GM12878 (cell line): ENCODE measurements around the gene OAF. TPM values are rescaled to one million over a fixed set of nuclear protein-coding genes. Genes with fewer than 3 reads are reported as not detected.

Source experiments
- CHD4 ChIP-seq: fragments of 200-600 bp; sonication (generic); IDR thresholded peaks from 2 replicates; pipeline ENCODE4 v1.6.1; 2016; ENCODE audit warnings: mild to moderate bottlenecking
- CREB1 ChIP-seq: IDR thresholded peaks from 2 replicates; pipeline ENCODE4 v1.6.1; 2012; ENCODE audit warnings: low read depth, mild to moderate bottlenecking, inconsistent platforms
- EP300 ChIP-seq, 2 experiments: fragments of 150-350 bp in 1 of 2; IDR thresholded peaks; 2 replicates each; pipeline ENCODE4 v1.6.1; 2011 to 2012; ENCODE audit warnings: low read depth in 2 of 2, low read length in 2 of 2, borderline replicate concordance in 1 of 2, improper control_type of control experiment in 1 of 2, inconsistent platforms in 1 of 2; ENCODE audit not compliant: control insufficient read depth in 1 of 2
- HDAC6 ChIP-seq: fragments of 200-600 bp; sonication (generic); IDR thresholded peaks from one replicate; pipeline ENCODE4 v1.8.0; 2017; ENCODE audit warnings: antibody characterized with exemption; ENCODE audit not compliant: unreplicated experiment
- MYC ChIP-seq: IDR thresholded peaks from 2 replicates; pipeline ENCODE4 v1.6.1; 2011; ENCODE audit warnings: mild to moderate bottlenecking, low read length, moderate library complexity, inconsistent platforms; ENCODE audit not compliant: insufficient read depth, insufficient replicate concordance, insufficient read length, severe bottlenecking
- NFIC ChIP-seq: IDR thresholded peaks from 2 replicates; pipeline ENCODE4 v1.6.1; 2012; ENCODE audit warnings: low read depth, mild to moderate bottlenecking, inconsistent platforms, low read length, moderate library complexity
- NFYB ChIP-seq: IDR thresholded peaks from 2 replicates; pipeline ENCODE4 v1.6.1; 2011; ENCODE audit warnings: low read depth, mild to moderate bottlenecking, low read length, improper control_type of control experiment, moderate library complexity; ENCODE audit not compliant: insufficient read depth
- PML ChIP-seq: IDR thresholded peaks from 2 replicates; pipeline ENCODE4 v1.6.1; 2012; ENCODE audit warnings: low read length, inconsistent platforms
- POLR2AphosphoS5 ChIP-seq: IDR thresholded peaks from 2 replicates; pipeline ENCODE4 v1.6.1; 2011; ENCODE audit warnings: mild to moderate bottlenecking, low read length, inconsistent platforms
- RAD51 ChIP-seq: fragments of 450-650 bp; IDR thresholded peaks from 2 replicates; pipeline ENCODE4 v1.6.1; 2016; ENCODE audit warnings: moderate library complexity, mild to moderate bottlenecking, inconsistent platforms
- SIN3A ChIP-seq: IDR thresholded peaks from 2 replicates; pipeline ENCODE4 v1.6.1; 2012; ENCODE audit warnings: low read depth, low read length, improper control_type of control experiment
- SMAD5 ChIP-seq: IDR thresholded peaks from 2 replicates; pipeline ENCODE4 v1.6.1; 2016; ENCODE audit warnings: antibody characterized with exemption, low read depth
- SMC3 ChIP-seq: IDR thresholded peaks from 2 replicates; pipeline ENCODE4 v1.6.1; 2011; ENCODE audit warnings: low read length, improper control_type of control experiment, borderline replicate concordance
- SREBF2 ChIP-seq: IDR thresholded peaks from 2 replicates; pipeline ENCODE4 v1.6.1; 2012; ENCODE audit warnings: mild to moderate bottlenecking, low read length
- TAF1 ChIP-seq: IDR thresholded peaks from 2 replicates; pipeline ENCODE4 v1.6.1; 2011; ENCODE audit warnings: mild to moderate bottlenecking, low read depth, low read length, borderline replicate concordance
- WRNIP1 ChIP-seq: IDR thresholded peaks from 2 replicates; pipeline ENCODE4 v1.6.1; 2011; ENCODE audit warnings: low read depth, low read length, improper control_type of control experiment, borderline replicate concordance
- polyA plus RNA-seq, 11 experiments: library from polyadenylated mRNA; depleted of rRNA in 4 of 11; unstranded in 6 of 11; stranded (reverse) in 5 of 11; fragments of >200 nt; fragmentation: Nextera tagmentation in 4 of 11; fragmentation: Illumina TruSeq in 1 of 11; extraction: Ambion mirVana in 4 of 11; extraction: Trizol in 1 of 11; gene quantifications; 1 replicate in 1 of 11; 2 replicates in 10 of 11; pipeline versions ENCODE4 v1.2.1 to v1.2.3, GENCODE V29; 2011 to 2016; ENCODE audit warnings: inconsistent platforms in 2 of 11, missing spikeins in 2 of 11, low read depth in 1 of 11
- total RNA-seq, 4 experiments: library from RNA; depleted of rRNA in 3 of 4; stranded (reverse); fragments of >200 nt in 3 of 4; fragmentation: Illumina TruSeq in 1 of 4; extraction: Trizol in 1 of 4; gene quantifications; 2 replicates each; pipeline versions ENCODE4 v1.2.1 to v1.2.3, GENCODE V29; 2013 to 2021
- TF ChIP-seq, protein P1 (sequence below): fragments of 450-650 bp; IDR thresholded peaks from 2 replicates; pipeline ENCODE4 v1.6.1; 2016; ENCODE audit warnings: mild to moderate bottlenecking
- TF ChIP-seq, protein P2 (sequence below): fragments of 450-650 bp; IDR thresholded peaks from 2 replicates; pipeline ENCODE4 v1.6.1; 2014; ENCODE audit warnings: mild to moderate bottlenecking
- TF ChIP-seq, protein P3 (sequence below): fragments of 450-650 bp; IDR thresholded peaks from 2 replicates; pipeline ENCODE4 v1.6.1; 2017; ENCODE audit warnings: mild to moderate bottlenecking
- TF ChIP-seq, protein P4 (sequence below): fragments of 150-350 bp; IDR thresholded peaks from 2 replicates; pipeline ENCODE4 v1.6.1; 2014; ENCODE audit warnings: mild to moderate bottlenecking, low read depth, low read length
- TF ChIP-seq, protein P5 (sequence below): fragments of 450-650 bp; formaldehyde crosslinking; IDR thresholded peaks from 2 replicates; pipeline ENCODE4 v1.5.0; 2022; ENCODE audit warnings: mild to moderate bottlenecking, missing genetic modification characterization

OAF gene
- total and polyA plus RNA-seq, 10 of the 15 experiments (the other 5 are each of a cell fraction or from before 2014, with no cell fraction given): 0.10 to 4.7 (median 1.1) TPM

DNA sequence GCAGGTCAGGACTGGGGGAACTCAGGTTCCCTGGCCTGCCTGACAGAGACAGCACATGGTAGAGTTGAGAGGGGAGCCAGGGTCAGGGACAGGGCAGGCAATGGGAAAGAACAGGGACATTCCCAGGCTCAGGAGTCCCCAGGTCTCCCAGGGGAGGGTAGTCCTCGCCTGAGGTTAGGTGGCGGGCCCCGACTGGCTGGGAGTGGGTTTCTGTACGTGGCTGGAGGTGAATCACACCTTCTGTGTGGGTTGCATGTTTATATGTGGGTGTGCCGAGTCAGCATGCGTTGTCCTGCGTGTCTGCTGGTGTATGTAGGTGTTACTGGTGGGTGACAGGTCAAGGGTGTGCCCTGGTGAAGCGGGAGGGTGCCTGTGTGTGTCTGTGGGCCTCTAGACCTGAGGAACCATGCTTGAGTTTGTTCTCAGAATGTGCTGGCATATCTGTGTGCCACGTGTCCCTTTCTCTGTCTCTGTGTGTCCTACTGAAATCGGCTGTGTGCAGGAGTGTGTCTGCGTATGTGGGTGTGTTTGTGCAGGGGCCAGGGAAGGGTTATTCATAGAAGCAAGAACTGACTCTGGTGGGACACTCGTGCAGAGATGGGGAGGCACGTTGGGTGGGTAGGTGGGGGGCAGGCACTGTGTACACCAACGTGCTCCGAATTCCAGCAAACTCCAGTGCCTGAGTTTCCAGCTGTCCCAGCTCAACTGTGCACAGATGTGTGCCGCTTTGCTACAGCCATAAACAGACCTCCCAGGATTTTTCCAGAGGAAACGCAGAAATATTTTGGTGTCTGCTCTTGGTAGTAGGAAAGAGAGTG is 23.8 kb upstream of the OAF start (continued):
- TF ChIP-seq, protein P1, sequence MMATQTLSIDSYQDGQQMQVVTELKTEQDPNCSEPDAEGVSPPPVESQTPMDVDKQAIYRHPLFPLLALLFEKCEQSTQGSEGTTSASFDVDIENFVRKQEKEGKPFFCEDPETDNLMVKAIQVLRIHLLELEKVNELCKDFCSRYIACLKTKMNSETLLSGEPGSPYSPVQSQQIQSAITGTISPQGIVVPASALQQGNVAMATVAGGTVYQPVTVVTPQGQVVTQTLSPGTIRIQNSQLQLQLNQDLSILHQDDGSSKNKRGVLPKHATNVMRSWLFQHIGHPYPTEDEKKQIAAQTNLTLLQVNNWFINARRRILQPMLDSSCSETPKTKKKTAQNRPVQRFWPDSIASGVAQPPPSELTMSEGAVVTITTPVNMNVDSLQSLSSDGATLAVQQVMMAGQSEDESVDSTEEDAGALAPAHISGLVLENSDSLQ: no peak
- TF ChIP-seq CREB1 (no peak), MYC (no peak), SREBF2 (no peak), CHD4 (no peak), HDAC6 (no peak), WRNIP1 (no peak), POLR2AphosphoS5 (no peak), SIN3A (no peak), PML (no peak), EP300 (IDR thresholded peaks at IDR 0.05; ENCODE audit: borderline replicate concordance in 1 of 2, control insufficient read depth in 1 of 2, low read depth in 2 of 2, low read length in 2 of 2) (no peak; a peak in 1 of 4 replicates), NFIC (no peak), NFYB (no peak), RAD51 (peak; percentile 44; the same call in 1 of the 2 replicates), SMAD5 (no peak), TAF1 (no peak), SMC3 (no peak)
- TF ChIP-seq, protein P2, sequence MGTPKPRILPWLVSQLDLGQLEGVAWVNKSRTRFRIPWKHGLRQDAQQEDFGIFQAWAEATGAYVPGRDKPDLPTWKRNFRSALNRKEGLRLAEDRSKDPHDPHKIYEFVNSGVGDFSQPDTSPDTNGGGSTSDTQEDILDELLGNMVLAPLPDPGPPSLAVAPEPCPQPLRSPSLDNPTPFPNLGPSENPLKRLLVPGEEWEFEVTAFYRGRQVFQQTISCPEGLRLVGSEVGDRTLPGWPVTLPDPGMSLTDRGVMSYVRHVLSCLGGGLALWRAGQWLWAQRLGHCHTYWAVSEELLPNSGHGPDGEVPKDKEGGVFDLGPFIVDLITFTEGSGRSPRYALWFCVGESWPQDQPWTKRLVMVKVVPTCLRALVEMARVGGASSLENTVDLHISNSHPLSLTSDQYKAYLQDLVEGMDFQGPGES: no peak
- TF ChIP-seq, protein P3, sequence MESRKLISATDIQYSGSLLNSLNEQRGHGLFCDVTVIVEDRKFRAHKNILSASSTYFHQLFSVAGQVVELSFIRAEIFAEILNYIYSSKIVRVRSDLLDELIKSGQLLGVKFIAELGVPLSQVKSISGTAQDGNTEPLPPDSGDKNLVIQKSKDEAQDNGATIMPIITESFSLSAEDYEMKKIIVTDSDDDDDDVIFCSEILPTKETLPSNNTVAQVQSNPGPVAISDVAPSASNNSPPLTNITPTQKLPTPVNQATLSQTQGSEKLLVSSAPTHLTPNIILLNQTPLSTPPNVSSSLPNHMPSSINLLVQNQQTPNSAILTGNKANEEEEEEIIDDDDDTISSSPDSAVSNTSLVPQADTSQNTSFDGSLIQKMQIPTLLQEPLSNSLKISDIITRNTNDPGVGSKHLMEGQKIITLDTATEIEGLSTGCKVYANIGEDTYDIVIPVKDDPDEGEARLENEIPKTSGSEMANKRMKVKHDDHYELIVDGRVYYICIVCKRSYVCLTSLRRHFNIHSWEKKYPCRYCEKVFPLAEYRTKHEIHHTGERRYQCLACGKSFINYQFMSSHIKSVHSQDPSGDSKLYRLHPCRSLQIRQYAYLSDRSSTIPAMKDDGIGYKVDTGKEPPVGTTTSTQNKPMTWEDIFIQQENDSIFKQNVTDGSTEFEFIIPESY: no peak
- TF ChIP-seq, protein P4, sequence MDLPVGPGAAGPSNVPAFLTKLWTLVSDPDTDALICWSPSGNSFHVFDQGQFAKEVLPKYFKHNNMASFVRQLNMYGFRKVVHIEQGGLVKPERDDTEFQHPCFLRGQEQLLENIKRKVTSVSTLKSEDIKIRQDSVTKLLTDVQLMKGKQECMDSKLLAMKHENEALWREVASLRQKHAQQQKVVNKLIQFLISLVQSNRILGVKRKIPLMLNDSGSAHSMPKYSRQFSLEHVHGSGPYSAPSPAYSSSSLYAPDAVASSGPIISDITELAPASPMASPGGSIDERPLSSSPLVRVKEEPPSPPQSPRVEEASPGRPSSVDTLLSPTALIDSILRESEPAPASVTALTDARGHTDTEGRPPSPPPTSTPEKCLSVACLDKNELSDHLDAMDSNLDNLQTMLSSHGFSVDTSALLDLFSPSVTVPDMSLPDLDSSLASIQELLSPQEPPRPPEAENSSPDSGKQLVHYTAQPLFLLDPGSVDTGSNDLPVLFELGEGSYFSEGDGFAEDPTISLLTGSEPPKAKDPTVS: no peak
- TF ChIP-seq, protein P5, sequence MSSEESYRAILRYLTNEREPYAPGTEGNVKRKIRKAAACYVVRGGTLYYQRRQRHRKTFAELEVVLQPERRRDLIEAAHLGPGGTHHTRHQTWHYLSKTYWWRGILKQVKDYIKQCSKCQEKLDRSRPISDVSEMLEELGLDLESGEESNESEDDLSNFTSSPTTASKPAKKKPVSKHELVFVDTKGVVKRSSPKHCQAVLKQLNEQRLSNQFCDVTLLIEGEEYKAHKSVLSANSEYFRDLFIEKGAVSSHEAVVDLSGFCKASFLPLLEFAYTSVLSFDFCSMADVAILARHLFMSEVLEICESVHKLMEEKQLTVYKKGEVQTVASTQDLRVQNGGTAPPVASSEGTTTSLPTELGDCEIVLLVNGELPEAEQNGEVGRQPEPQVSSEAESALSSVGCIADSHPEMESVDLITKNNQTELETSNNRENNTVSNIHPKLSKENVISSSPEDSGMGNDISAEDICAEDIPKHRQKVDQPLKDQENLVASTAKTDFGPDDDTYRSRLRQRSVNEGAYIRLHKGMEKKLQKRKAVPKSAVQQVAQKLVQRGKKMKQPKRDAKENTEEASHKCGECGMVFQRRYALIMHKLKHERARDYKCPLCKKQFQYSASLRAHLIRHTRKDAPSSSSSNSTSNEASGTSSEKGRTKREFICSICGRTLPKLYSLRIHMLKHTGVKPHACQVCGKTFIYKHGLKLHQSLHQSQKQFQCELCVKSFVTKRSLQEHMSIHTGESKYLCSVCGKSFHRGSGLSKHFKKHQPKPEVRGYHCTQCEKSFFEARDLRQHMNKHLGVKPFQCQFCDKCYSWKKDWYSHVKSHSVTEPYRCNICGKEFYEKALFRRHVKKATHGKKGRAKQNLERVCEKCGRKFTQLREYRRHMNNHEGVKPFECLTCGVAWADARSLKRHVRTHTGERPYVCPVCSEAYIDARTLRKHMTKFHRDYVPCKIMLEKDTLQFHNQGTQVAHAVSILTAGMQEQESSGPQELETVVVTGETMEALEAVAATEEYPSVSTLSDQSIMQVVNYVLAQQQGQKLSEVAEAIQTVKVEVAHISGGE (CRISPR knock-in tag): no peak
